Measurements from ENCODE around the gene TMPRSS9. TPM values are rescaled to one million over a fixed set of nuclear protein-coding genes. Genes with fewer than 3 reads are reported as not detected.
A peak's percentile ranks its signal among the peaks of the same experiment; 100 is the strongest.

TMPRSS9 gene
- total and polyA plus RNA-seq, 2 of the 13 experiments (the other 11 are each of a cell fraction or from before 2014, with no cell fraction given), result 2.5 to 5.2 TPM

DNA sequence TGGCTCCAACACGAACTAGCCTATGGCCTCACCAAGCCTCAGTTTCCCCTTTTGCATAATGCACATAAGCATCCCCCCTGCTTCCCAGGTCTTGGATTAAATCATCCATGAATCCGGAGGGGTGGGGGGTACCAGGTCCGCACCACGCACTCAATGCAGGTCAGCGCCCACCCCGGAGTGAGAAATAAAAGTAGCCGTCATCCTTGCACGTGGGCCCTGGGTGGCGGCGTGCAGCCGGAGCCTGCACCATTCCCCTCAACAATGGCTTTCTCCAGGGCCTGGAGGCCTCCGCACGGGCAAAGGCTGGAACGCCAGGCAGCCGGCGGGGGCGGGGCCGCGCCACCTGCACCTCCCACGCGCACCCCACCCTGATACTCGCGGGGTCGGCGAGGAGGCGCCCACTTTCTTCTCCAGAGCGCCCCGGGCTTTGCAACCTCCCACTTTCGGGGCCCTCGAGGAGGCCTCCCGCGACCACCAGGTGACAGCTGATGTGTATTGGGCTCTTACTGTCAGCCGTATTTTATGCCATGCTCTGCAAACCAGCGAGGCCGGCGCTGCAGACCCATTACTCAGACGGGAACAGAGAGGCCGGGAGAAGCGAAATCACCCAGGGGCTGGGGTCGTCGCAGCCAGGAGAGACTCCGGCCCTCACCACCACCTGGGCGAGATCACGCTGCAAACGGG lies 115.1 kb downstream of the TMPRSS9 start (continued):
- TF ChIP-seq, protein P1, sequence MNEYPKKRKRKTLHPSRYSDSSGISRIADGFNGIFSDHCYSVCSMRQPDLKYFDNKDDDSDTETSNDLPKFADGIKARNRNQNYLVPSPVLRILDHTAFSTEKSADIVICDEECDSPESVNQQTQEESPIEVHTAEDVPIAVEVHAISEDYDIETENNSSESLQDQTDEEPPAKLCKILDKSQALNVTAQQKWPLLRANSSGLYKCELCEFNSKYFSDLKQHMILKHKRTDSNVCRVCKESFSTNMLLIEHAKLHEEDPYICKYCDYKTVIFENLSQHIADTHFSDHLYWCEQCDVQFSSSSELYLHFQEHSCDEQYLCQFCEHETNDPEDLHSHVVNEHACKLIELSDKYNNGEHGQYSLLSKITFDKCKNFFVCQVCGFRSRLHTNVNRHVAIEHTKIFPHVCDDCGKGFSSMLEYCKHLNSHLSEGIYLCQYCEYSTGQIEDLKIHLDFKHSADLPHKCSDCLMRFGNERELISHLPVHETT (CRISPR knock-in tag; conservative IDR thresholded peaks at IDR 0.05), result no peak
- TF ChIP-seq ZNF296 (CRISPR knock-in tag; conservative IDR thresholded peaks at IDR 0.05) (no peak), ZNF572 (CRISPR knock-in tag; IDR thresholded peaks at IDR 0.05) (no peak; the same call in 1 of the 2 replicates), RFX3 (CRISPR knock-in tag; IDR thresholded peaks at IDR 0.05) (no peak), ZNF564 (CRISPR knock-in tag; IDR thresholded peaks at IDR 0.05) (0 out of 2 replicates have a peak, but pooled peaks have one; percentile 12), GTF2F1 (IDR thresholded peaks at IDR 0.05; ENCODE audit: low read length) (no peak), ZNF792 (CRISPR knock-in tag; IDR thresholded peaks at IDR 0.05) (no peak), MXD4 (CRISPR knock-in tag; IDR thresholded peaks at IDR 0.05) (0 out of 2 replicates have a peak, but pooled peaks have one; percentile 18), PHF20 (CRISPR knock-in tag; IDR thresholded peaks at IDR 0.05) (no peak), HDAC1 (CRISPR knock-in tag; IDR thresholded peaks at IDR 0.05) (peak; percentile 73), KDM1A (CRISPR knock-in tag; IDR thresholded peaks at IDR 0.05) (peak; percentile 98), MZF1 (CRISPR knock-in tag; IDR thresholded peaks at IDR 0.05; ENCODE audit: borderline replicate concordance) (no peak), ZNF343 (CRISPR knock-in tag; IDR thresholded peaks at IDR 0.05) (0 out of 2 replicates have a peak, but pooled peaks have one; percentile 13), ZSCAN9 (CRISPR knock-in tag; IDR thresholded peaks at IDR 0.05; ENCODE audit: borderline replicate concordance) (no peak), ZSCAN20 (CRISPR knock-in tag; IDR thresholded peaks at IDR 0.05; ENCODE audit: borderline replicate concordance) (0 out of 2 replicates have a peak, but pooled peaks have one; percentile 11), SYNCRIP (IDR thresholded peaks at IDR 0.05; ENCODE audit: insufficient read depth, low read depth, low read length) (no peak), MEIS1 (CRISPR knock-in tag; IDR thresholded peaks at IDR 0.05; ENCODE audit: borderline replicate concordance) (0 out of 2 replicates have a peak, but pooled peaks have one; percentile 13)
- TF ChIP-seq, protein P2, sequence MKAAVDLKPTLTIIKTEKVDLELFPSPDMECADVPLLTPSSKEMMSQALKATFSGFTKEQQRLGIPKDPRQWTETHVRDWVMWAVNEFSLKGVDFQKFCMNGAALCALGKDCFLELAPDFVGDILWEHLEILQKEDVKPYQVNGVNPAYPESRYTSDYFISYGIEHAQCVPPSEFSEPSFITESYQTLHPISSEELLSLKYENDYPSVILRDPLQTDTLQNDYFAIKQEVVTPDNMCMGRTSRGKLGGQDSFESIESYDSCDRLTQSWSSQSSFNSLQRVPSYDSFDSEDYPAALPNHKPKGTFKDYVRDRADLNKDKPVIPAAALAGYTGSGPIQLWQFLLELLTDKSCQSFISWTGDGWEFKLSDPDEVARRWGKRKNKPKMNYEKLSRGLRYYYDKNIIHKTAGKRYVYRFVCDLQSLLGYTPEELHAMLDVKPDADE (CRISPR knock-in tag; IDR thresholded peaks at IDR 0.05), result peak; percentile 47; the same call in 1 of the 2 replicates
- TF ChIP-seq, protein P3, sequence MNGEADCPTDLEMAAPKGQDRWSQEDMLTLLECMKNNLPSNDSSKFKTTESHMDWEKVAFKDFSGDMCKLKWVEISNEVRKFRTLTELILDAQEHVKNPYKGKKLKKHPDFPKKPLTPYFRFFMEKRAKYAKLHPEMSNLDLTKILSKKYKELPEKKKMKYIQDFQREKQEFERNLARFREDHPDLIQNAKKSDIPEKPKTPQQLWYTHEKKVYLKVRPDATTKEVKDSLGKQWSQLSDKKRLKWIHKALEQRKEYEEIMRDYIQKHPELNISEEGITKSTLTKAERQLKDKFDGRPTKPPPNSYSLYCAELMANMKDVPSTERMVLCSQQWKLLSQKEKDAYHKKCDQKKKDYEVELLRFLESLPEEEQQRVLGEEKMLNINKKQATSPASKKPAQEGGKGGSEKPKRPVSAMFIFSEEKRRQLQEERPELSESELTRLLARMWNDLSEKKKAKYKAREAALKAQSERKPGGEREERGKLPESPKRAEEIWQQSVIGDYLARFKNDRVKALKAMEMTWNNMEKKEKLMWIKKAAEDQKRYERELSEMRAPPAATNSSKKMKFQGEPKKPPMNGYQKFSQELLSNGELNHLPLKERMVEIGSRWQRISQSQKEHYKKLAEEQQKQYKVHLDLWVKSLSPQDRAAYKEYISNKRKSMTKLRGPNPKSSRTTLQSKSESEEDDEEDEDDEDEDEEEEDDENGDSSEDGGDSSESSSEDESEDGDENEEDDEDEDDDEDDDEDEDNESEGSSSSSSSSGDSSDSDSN (CRISPR knock-in tag; IDR thresholded peaks at IDR 0.05), result peak; percentile 11; the same call in 1 of the 2 replicates
- TF ChIP-seq, protein P4, sequence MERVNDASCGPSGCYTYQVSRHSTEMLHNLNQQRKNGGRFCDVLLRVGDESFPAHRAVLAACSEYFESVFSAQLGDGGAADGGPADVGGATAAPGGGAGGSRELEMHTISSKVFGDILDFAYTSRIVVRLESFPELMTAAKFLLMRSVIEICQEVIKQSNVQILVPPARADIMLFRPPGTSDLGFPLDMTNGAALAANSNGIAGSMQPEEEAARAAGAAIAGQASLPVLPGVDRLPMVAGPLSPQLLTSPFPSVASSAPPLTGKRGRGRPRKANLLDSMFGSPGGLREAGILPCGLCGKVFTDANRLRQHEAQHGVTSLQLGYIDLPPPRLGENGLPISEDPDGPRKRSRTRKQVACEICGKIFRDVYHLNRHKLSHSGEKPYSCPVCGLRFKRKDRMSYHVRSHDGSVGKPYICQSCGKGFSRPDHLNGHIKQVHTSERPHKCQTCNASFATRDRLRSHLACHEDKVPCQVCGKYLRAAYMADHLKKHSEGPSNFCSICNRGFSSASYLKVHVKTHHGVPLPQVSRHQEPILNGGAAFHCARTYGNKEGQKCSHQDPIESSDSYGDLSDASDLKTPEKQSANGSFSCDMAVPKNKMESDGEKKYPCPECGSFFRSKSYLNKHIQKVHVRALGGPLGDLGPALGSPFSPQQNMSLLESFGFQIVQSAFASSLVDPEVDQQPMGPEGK (CRISPR knock-in tag; IDR thresholded peaks at IDR 0.05), result no peak
- TF ChIP-seq, protein P5, sequence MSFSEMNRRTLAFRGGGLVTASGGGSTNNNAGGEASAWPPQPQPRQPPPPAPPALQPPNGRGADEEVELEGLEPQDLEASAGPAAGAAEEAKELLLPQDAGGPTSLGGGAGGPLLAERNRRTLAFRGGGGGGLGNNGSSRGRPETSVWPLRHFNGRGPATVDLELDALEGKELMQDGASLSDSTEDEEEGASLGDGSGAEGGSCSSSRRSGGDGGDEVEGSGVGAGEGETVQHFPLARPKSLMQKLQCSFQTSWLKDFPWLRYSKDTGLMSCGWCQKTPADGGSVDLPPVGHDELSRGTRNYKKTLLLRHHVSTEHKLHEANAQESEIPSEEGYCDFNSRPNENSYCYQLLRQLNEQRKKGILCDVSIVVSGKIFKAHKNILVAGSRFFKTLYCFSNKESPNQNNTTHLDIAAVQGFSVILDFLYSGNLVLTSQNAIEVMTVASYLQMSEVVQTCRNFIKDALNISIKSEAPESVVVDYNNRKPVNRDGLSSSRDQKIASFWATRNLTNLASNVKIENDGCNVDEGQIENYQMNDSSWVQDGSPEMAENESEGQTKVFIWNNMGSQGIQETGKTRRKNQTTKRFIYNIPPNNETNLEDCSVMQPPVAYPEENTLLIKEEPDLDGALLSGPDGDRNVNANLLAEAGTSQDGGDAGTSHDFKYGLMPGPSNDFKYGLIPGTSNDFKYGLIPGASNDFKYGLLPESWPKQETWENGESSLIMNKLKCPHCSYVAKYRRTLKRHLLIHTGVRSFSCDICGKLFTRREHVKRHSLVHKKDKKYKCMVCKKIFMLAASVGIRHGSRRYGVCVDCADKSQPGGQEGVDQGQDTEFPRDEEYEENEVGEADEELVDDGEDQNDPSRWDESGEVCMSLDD (CRISPR knock-in tag; IDR thresholded peaks at IDR 0.05; ENCODE audit: borderline replicate concordance), result peak; percentile 18; the same call in 1 of the 2 replicates
